IMR-90 (cell line): ENCODE results near the gene DEFB118. TPM values are rescaled to one million over a fixed set of nuclear protein-coding genes. Genes with fewer than 3 reads are reported as not detected.

Source experiments
- ATAC-seq: fragments of 200-7000 bp; cut with Tn5 transposase; 2 replicates; pipeline ENCODE4 v1.9.1; 2020; ENCODE audit warnings: low read depth, mild to moderate bottlenecking, moderate library complexity
- BruUV-seq: library from RNA; stranded (reverse); fragments of 400-500 nt; replicated peaks from 2 replicates; lab custom pipeline; 2021; lab: Mats Ljungman, UMichigan
- CTCF ChIA-PET: fragments of 300-600 bp; formaldehyde crosslinking; extraction: SDS; loops from one replicate; lab custom pipeline; 2021; ENCODE audit warnings: antibody characterized with exemption; lab: Yijun Ruan, JAX
- POLR2A ChIA-PET: fragments of 300-600 bp; sonication (Branson Sonifier 250); formaldehyde crosslinking; loops from one replicate; lab custom pipeline; 2022; ENCODE audit warnings: antibody characterized with exemption; ENCODE audit not compliant: unreplicated experiment; lab: Charles Lee
- DNase-seq: peaks from one replicate; pipeline ENCODE4 v3.0.0; 2013
- H2AFZ ChIP-seq: replicated peaks from 2 replicates; pipeline ENCODE3; 2013; ENCODE audit warnings: low read length, mild to moderate bottlenecking; ENCODE audit not compliant: poor library complexity
- H2AK5ac ChIP-seq: 2 replicates; pipeline ENCODE4 v1.6.1; 2013; ENCODE audit warnings: low read depth, low read length, inconsistent platforms
- H2AK9ac ChIP-seq: replicated peaks from 2 replicates; pipeline ENCODE3; 2013; ENCODE audit warnings: mild to moderate bottlenecking, low read depth, low read length, moderate library complexity; ENCODE audit not compliant: poor library complexity
- H2BK120ac ChIP-seq: 2 replicates; pipeline ENCODE4 v1.6.1; 2013; ENCODE audit warnings: low read depth, low read length, inconsistent platforms
- H2BK15ac ChIP-seq: 3 replicates; pipeline ENCODE4 v1.6.1; 2013; ENCODE audit warnings: low read depth, low read length, inconsistent platforms
- H2BK20ac ChIP-seq: 2 replicates; pipeline ENCODE4 v1.6.1; 2013; ENCODE audit warnings: low read depth, mild to moderate bottlenecking, inconsistent platforms, low read length, moderate library complexity
- H2BK5ac ChIP-seq: 2 replicates; pipeline ENCODE4 v1.6.1; 2013; ENCODE audit warnings: mild to moderate bottlenecking, low read depth, low read length, inconsistent platforms; ENCODE audit not compliant: poor library complexity, severe bottlenecking
- H3K14ac ChIP-seq: replicated peaks from 2 replicates; pipeline ENCODE4 v1.6.1; 2013; ENCODE audit warnings: low read depth, low read length, inconsistent platforms
- H3K18ac ChIP-seq: 2 replicates; pipeline ENCODE4 v1.6.1; 2013; ENCODE audit warnings: low read depth, low read length, control low read depth
- H3K23ac ChIP-seq: 2 replicates; pipeline ENCODE4 v1.6.1; 2013; ENCODE audit warnings: low read depth, low read length, inconsistent platforms
- H3K27ac ChIP-seq: 2 replicates; pipeline ENCODE4 v1.5.1; 2013; ENCODE audit warnings: mild to moderate bottlenecking, control low read depth, low read length; ENCODE audit not compliant: insufficient read depth
- H3K27me3 ChIP-seq: 2 replicates; pipeline ENCODE4 v1.6.1; 2013; ENCODE audit warnings: low read length; ENCODE audit not compliant: control insufficient read depth, insufficient read depth
- H3K36me3 ChIP-seq: 2 replicates; pipeline ENCODE4 v1.6.1; 2013; ENCODE audit warnings: low read length, mixed read lengths; ENCODE audit not compliant: control insufficient read depth, insufficient read depth
- H3K4ac ChIP-seq: 2 replicates; pipeline ENCODE4 v1.6.1; 2013; ENCODE audit warnings: low read depth, low read length, inconsistent platforms
- H3K4me1 ChIP-seq: 2 replicates; pipeline ENCODE4 v1.6.1; 2013; ENCODE audit warnings: low read length, mixed read lengths; ENCODE audit not compliant: control insufficient read depth, insufficient read depth
- H3K4me2 ChIP-seq: 2 replicates; pipeline ENCODE4 v1.6.1; 2013; ENCODE audit warnings: low read depth, mild to moderate bottlenecking, control low read depth, low read length, moderate library complexity
- H3K4me3 ChIP-seq: 2 replicates; pipeline ENCODE4 v1.5.1; 2013; ENCODE audit warnings: low read depth, mild to moderate bottlenecking, control low read depth, low read length, moderate library complexity; ENCODE audit not compliant: insufficient read depth
- H3K56ac ChIP-seq: 2 replicates; pipeline ENCODE4 v1.6.1; 2013; ENCODE audit warnings: low read length, inconsistent platforms; ENCODE audit not compliant: insufficient read depth; ENCODE audit errors: extremely low read depth
- H3K79me1 ChIP-seq, 2 experiments: 2 replicates each; pipeline ENCODE4 v1.6.1; 2013; ENCODE audit warnings: low read length in 2 of 2, inconsistent platforms in 1 of 2, low read depth in 1 of 2
- H3K9ac ChIP-seq: 2 replicates; pipeline ENCODE4 v1.6.1; 2013; ENCODE audit warnings: low read depth, low read length, control low read depth
- H3K9me1 ChIP-seq: 2 replicates; pipeline ENCODE4 v1.6.1; 2013; ENCODE audit warnings: low read length, inconsistent platforms; ENCODE audit not compliant: insufficient read depth
- H3K9me3 ChIP-seq: 2 replicates; pipeline ENCODE4 v1.6.1; 2013; ENCODE audit warnings: low read length; ENCODE audit not compliant: control insufficient read depth, insufficient read depth
- H4K20me1 ChIP-seq: 2 replicates; pipeline ENCODE4 v1.6.1; 2013; ENCODE audit warnings: low read length, inconsistent platforms; ENCODE audit not compliant: insufficient read depth
- H4K5ac ChIP-seq: 2 replicates; pipeline ENCODE4 v1.6.1; 2013; ENCODE audit warnings: mild to moderate bottlenecking, low read depth, low read length, control low read depth
- H4K8ac ChIP-seq, 2 experiments: 2 replicates each; pipeline ENCODE4 v1.6.1; 2013; ENCODE audit warnings: low read depth in 2 of 2, low read length in 2 of 2, control low read depth in 1 of 2, inconsistent platforms in 1 of 2
- H4K91ac ChIP-seq: 2 replicates; pipeline ENCODE4 v1.6.1; 2013; ENCODE audit warnings: low read depth, low read length, inconsistent platforms; ENCODE audit not compliant: insufficient read depth
- CEBPB ChIP-seq: IDR thresholded peaks from 2 replicates; pipeline ENCODE4 v1.6.1; 2012; ENCODE audit warnings: low read depth, low read length, improper control_type of control experiment
- CHD1 ChIP-seq: IDR thresholded peaks from 2 replicates; pipeline ENCODE4 v1.6.1; 2012; ENCODE audit warnings: low read depth, low read length, improper control_type of control experiment
- FOS ChIP-seq: fragments of 150-350 bp; IDR thresholded peaks from 2 replicates; pipeline ENCODE4 v1.6.1; 2016; ENCODE audit warnings: low read depth, low read length
- MXI1 ChIP-seq: IDR thresholded peaks from 2 replicates; pipeline ENCODE4 v1.6.1; 2012; ENCODE audit warnings: low read depth, mild to moderate bottlenecking, low read length, moderate library complexity, borderline replicate concordance
- NFE2L2 ChIP-seq: fragments of 150-350 bp; IDR thresholded peaks from 2 replicates; pipeline ENCODE4 v1.6.1; 2016; ENCODE audit warnings: low read depth, mild to moderate bottlenecking, low read length
- POLR2A ChIP-seq: IDR thresholded peaks from 2 replicates; pipeline ENCODE4 v1.6.1; 2012; ENCODE audit warnings: mild to moderate bottlenecking, low read depth, low read length
- RAD21 ChIP-seq: IDR thresholded peaks from 2 replicates; pipeline ENCODE4 v1.6.1; 2012; ENCODE audit warnings: low read length, improper control_type of control experiment
- RCOR1 ChIP-seq: IDR thresholded peaks from 2 replicates; pipeline ENCODE4 v1.6.1; 2012; ENCODE audit warnings: mild to moderate bottlenecking, low read length, improper control_type of control experiment; ENCODE audit not compliant: insufficient replicate concordance
- RFX5 ChIP-seq: IDR thresholded peaks from 2 replicates; pipeline ENCODE4 v1.8.0; 2012; ENCODE audit warnings: low read depth, mild to moderate bottlenecking, low read length, moderate library complexity
- SMC3 ChIP-seq: fragments of 150-350 bp; IDR thresholded peaks from 2 replicates; pipeline ENCODE4 v1.6.1; 2016; ENCODE audit warnings: low read depth, mild to moderate bottlenecking, antibody characterized with exemption, low read length, moderate library complexity
- WGBS, 2 experiments: methylation state at CpG; one replicate each; pipeline versions ENCODE4 v1.1.5 to v1.1.7; 2013; ENCODE audit warnings: missing lambda C conversion rate in 2 of 2; ENCODE audit not compliant: insufficient read length in 1 of 2; ENCODE audit errors: extremely low coverage in 2 of 2; 5-methylcytosine and 5-hydroxymethylcytosine counted together
- dilution Hi-C: fragments of 300-500 bp; cut with HindIII; formaldehyde crosslinking; loops from one replicate; pipeline ENCODE4 v1.14.3; 2018; ENCODE audit warnings: low sequenced_read_pairs; ENCODE audit not compliant: unreplicated experiment
- in situ Hi-C: fragments of 300-500 bp; cut with MboI; formaldehyde crosslinking; loops from 3 replicates; pipeline ENCODE4 v1.14.3; 2019; ENCODE audit warnings: low sequenced_read_pairs, inconsistent platforms, mixed read lengths
- intact Hi-C: fragments of 100-400 bp; cut with micrococcal nuclease; formaldehyde crosslinking; loops from 2 replicates; pipeline ENCODE4 v1.10.0; 2022
- polyA plus RNA-seq, 3 experiments: library from polyadenylated mRNA; depleted of rRNA; stranded (reverse); fragments of >200 nt; gene quantifications; 2 replicates each; pipeline ENCODE4 v1.2.3, GENCODE V29; 2012; ENCODE audit warnings: low replicate concordance in 1 of 3
- total RNA-seq: library from RNA; depleted of rRNA; stranded (reverse); fragments of >200 nt; gene quantifications from 2 replicates; pipeline ENCODE4 v1.2.3, GENCODE V29; 2012
- TF ChIP-seq, protein P1 (sequence below): fragments of 150-350 bp; IDR thresholded peaks from 2 replicates; pipeline ENCODE4 v1.6.1; 2017; ENCODE audit warnings: mild to moderate bottlenecking, antibody characterized with exemption, low read length, low read depth
- TF ChIP-seq, protein P2 (sequence below): conservative IDR thresholded peaks from 2 replicates; pipeline ENCODE4 v1.5.1; 2012; ENCODE audit warnings: mild to moderate bottlenecking, low read depth, low read length, improper control_type of control experiment
- TF ChIP-seq, protein P3 (sequence below): fragments of 150-350 bp; IDR thresholded peaks from 2 replicates; pipeline ENCODE4 v1.6.1; 2016; ENCODE audit warnings: low read depth, mild to moderate bottlenecking, low read length, moderate library complexity, borderline replicate concordance

Gene DEFB118
- total and polyA plus RNA-seq, 2 of the 4 experiments (the other 2 are of a cell fraction): not detected

DNA sequence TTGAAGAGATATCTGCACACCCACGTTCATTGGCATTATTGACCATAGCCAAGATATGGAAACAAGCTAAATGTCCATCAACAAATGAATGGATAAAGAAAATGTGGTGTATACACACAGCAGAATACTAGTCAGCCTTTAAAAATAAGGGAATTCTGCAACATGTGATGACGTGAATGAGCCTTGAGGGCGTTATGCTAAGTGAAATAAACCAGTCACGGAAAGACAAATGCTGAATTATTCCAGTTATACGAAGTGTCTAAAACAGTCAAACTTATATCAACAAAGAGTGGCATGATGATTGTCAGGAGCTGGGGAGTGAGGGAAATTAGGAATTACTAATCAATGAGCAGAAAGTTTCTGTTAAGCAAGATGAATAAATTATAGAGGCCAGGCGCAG lies 46.0 kb downstream of the DEFB118 start:
- POLR2A ChIA-PET: no interaction called here
- no peak for ATAC-seq
- in situ Hi-C loops: no loop called here

More for the DNA sequence above, 46.0 kb downstream of the DEFB118 start:
- no peaks in the 10 kb centered on the region for H3K9me3 ChIP-seq
- no peak overlapping the region for H2BK5ac ChIP-seq
- no peak for DNase-seq
- intact Hi-C loops: no loop called here
- H4K20me1 ChIP-seq: no peaks in the 10 kb centered on the region
- H2AFZ ChIP-seq: no peak overlapping the region
- no peaks in the 10 kb centered on the region for H3K36me3 ChIP-seq
- no TSS peak for BruUV-seq
- no peaks in the 10 kb centered on the region for H3K4me1 ChIP-seq
- no peak overlapping the region for H4K5ac ChIP-seq
- no peak overlapping the region for H2BK20ac ChIP-seq
- H3K14ac ChIP-seq: no peak overlapping the region
- H2BK15ac ChIP-seq: no peak overlapping the region
- no peak overlapping the region for H3K18ac ChIP-seq
- H3K23ac ChIP-seq: no peak overlapping the region
- WGBS, 2 experiments: 80% methylated on average over 1 of the region's 6 CpGs; no CpG with 5 or more reads in 1 of the 2 experiments
- H2AK9ac ChIP-seq: no peak overlapping the region
- no peak overlapping the region for H3K4me2 ChIP-seq
- TF ChIP-seq CEBPB (no peak), NFE2L2 (no peak), RFX5 (no peak), POLR2A (no peak), RCOR1 (no peak), MXI1 (no peak), FOS (no peak), CHD1 (no peak), SMC3 (no peak), RAD21 (no peak)
- TF ChIP-seq, protein P1, sequence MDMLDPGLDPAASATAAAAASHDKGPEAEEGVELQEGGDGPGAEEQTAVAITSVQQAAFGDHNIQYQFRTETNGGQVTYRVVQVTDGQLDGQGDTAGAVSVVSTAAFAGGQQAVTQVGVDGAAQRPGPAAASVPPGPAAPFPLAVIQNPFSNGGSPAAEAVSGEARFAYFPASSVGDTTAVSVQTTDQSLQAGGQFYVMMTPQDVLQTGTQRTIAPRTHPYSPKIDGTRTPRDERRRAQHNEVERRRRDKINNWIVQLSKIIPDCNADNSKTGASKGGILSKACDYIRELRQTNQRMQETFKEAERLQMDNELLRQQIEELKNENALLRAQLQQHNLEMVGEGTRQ: no peak
- TF ChIP-seq, protein P2, sequence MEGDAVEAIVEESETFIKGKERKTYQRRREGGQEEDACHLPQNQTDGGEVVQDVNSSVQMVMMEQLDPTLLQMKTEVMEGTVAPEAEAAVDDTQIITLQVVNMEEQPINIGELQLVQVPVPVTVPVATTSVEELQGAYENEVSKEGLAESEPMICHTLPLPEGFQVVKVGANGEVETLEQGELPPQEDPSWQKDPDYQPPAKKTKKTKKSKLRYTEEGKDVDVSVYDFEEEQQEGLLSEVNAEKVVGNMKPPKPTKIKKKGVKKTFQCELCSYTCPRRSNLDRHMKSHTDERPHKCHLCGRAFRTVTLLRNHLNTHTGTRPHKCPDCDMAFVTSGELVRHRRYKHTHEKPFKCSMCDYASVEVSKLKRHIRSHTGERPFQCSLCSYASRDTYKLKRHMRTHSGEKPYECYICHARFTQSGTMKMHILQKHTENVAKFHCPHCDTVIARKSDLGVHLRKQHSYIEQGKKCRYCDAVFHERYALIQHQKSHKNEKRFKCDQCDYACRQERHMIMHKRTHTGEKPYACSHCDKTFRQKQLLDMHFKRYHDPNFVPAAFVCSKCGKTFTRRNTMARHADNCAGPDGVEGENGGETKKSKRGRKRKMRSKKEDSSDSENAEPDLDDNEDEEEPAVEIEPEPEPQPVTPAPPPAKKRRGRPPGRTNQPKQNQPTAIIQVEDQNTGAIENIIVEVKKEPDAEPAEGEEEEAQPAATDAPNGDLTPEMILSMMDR: no peak
- TF ChIP-seq, protein P3, sequence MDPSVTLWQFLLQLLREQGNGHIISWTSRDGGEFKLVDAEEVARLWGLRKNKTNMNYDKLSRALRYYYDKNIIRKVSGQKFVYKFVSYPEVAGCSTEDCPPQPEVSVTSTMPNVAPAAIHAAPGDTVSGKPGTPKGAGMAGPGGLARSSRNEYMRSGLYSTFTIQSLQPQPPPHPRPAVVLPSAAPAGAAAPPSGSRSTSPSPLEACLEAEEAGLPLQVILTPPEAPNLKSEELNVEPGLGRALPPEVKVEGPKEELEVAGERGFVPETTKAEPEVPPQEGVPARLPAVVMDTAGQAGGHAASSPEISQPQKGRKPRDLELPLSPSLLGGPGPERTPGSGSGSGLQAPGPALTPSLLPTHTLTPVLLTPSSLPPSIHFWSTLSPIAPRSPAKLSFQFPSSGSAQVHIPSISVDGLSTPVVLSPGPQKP: no peak
- H2BK120ac ChIP-seq: no peak overlapping the region
- no peak overlapping the region for H3K9ac ChIP-seq
- no peak overlapping the region for H4K8ac ChIP-seq
- dilution Hi-C loops: no loop called here
- no peak overlapping the region for H3K4ac ChIP-seq
- no peak overlapping the region for H2AK5ac ChIP-seq
- H3K27ac ChIP-seq: no peak overlapping the region
- CTCF ChIA-PET: no interaction called here
- no peaks in the 10 kb centered on the region for H3K27me3 ChIP-seq
- no peak overlapping the region for H3K56ac ChIP-seq
- H3K9me1 ChIP-seq: no peaks in the 10 kb centered on the region
- H3K79me1 ChIP-seq: no peaks in the 10 kb centered on the region
- H4K91ac ChIP-seq: no peak overlapping the region
- H3K4me3 ChIP-seq: no peak overlapping the region
